ENCODE data around the gene INTS15.

DNA sequence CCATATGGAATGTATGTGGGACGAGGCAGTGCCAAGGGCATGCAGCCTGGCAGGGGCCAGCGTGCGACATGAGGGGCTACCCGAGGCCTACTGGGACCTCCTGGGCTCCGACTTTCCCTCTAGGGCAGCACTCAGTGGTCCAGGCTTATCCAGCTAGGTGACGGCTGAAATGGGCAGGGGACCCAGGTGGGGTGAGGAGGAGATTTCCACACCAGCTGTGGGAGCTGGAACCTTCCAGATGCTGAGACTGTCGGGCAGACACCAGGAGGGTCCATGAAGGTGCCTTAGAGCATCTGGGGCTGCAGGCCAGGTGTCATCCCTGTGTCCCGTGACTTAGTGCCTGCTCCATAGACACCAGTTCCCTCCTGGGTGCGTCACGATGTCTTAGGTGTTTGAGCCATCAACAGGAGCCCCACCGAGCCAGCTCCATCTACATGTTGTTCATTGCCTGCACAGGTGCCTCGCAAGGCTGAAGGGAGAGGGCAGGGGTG, 60.7 kb downstream of the INTS15 start:
- TF ChIP-seq, protein P1, sequence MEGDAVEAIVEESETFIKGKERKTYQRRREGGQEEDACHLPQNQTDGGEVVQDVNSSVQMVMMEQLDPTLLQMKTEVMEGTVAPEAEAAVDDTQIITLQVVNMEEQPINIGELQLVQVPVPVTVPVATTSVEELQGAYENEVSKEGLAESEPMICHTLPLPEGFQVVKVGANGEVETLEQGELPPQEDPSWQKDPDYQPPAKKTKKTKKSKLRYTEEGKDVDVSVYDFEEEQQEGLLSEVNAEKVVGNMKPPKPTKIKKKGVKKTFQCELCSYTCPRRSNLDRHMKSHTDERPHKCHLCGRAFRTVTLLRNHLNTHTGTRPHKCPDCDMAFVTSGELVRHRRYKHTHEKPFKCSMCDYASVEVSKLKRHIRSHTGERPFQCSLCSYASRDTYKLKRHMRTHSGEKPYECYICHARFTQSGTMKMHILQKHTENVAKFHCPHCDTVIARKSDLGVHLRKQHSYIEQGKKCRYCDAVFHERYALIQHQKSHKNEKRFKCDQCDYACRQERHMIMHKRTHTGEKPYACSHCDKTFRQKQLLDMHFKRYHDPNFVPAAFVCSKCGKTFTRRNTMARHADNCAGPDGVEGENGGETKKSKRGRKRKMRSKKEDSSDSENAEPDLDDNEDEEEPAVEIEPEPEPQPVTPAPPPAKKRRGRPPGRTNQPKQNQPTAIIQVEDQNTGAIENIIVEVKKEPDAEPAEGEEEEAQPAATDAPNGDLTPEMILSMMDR (conservative IDR thresholded peaks at IDR 0.05; ENCODE audit: low read depth in 2 of 2), result no peak
- TF ChIP-seq, protein P2, sequence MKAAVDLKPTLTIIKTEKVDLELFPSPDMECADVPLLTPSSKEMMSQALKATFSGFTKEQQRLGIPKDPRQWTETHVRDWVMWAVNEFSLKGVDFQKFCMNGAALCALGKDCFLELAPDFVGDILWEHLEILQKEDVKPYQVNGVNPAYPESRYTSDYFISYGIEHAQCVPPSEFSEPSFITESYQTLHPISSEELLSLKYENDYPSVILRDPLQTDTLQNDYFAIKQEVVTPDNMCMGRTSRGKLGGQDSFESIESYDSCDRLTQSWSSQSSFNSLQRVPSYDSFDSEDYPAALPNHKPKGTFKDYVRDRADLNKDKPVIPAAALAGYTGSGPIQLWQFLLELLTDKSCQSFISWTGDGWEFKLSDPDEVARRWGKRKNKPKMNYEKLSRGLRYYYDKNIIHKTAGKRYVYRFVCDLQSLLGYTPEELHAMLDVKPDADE (IDR thresholded peaks at IDR 0.05), result no peak
- TF ChIP-seq EZH2 (IDR thresholded peaks at IDR 0.05; ENCODE audit: low read depth, unreplicated experiment) (no peak), ZNF331 (CRISPR knock-in tag; IDR thresholded peaks at IDR 0.05; ENCODE audit: low read depth) (no peak)
- TF ChIP-seq, protein P3, sequence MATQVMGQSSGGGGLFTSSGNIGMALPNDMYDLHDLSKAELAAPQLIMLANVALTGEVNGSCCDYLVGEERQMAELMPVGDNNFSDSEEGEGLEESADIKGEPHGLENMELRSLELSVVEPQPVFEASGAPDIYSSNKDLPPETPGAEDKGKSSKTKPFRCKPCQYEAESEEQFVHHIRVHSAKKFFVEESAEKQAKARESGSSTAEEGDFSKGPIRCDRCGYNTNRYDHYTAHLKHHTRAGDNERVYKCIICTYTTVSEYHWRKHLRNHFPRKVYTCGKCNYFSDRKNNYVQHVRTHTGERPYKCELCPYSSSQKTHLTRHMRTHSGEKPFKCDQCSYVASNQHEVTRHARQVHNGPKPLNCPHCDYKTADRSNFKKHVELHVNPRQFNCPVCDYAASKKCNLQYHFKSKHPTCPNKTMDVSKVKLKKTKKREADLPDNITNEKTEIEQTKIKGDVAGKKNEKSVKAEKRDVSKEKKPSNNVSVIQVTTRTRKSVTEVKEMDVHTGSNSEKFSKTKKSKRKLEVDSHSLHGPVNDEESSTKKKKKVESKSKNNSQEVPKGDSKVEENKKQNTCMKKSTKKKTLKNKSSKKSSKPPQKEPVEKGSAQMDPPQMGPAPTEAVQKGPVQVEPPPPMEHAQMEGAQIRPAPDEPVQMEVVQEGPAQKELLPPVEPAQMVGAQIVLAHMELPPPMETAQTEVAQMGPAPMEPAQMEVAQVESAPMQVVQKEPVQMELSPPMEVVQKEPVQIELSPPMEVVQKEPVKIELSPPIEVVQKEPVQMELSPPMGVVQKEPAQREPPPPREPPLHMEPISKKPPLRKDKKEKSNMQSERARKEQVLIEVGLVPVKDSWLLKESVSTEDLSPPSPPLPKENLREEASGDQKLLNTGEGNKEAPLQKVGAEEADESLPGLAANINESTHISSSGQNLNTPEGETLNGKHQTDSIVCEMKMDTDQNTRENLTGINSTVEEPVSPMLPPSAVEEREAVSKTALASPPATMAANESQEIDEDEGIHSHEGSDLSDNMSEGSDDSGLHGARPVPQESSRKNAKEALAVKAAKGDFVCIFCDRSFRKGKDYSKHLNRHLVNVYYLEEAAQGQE (IDR thresholded peaks at IDR 0.05; ENCODE audit: unreplicated experiment), result no peak

All from GM23338 (cell line).